Ascending aorta (tissue), 2 donors: ENCODE results near the gene OSMR. TPM values are rescaled to one million over a fixed set of nuclear protein-coding genes. Genes with fewer than 3 reads are reported as not detected.

Source experiments
- DNase-seq, 2 donors: peaks; one replicate each; pipeline ENCODE4 v3.0.0-alpha.2; 2019; ENCODE audit warnings: low spot score in 2 of 2
- H3K27ac ChIP-seq, 2 donors: fragments of 200-600 bp; sonication (generic); one replicate each; pipeline ENCODE4 v1.5.1; 2016 to 2017; ENCODE audit warnings: mild to moderate bottlenecking in 1 of 2
- H3K27me3 ChIP-seq: fragments of 200-600 bp; sonication (generic); one replicate; pipeline ENCODE4 v1.5.1; 2017
- H3K36me3 ChIP-seq, 2 donors: fragments of 200-600 bp; sonication (generic); one replicate each; pipeline ENCODE4 v1.5.1; 2016
- H3K4me1 ChIP-seq, 2 donors: fragments of 200-600 bp; sonication (generic); one replicate each; pipeline ENCODE4 v1.5.1; 2016 to 2017; ENCODE audit warnings: mild to moderate bottlenecking in 1 of 2
- H3K4me3 ChIP-seq, 2 donors: fragments of 200-600 bp; sonication (generic); one replicate each; pipeline ENCODE4 v1.5.1; 2016 to 2017; ENCODE audit warnings: mild to moderate bottlenecking in 1 of 2
- H3K9me3 ChIP-seq, 2 donors: fragments of 200-600 bp; sonication (generic); one replicate each; pipeline ENCODE4 v1.5.1; 2016
- CTCF ChIP-seq, 3 experiments: fragments of 200-600 bp in 2 of 3; fragments of 450-650 bp in 1 of 3; sonication (generic) in 2 of 3; IDR thresholded peaks; one replicate each; pipeline ENCODE4 v1.5.1; 2016 to 2019; ENCODE audit warnings: antibody characterized with exemption in 3 of 3, mild to moderate bottlenecking in 1 of 3, moderate library complexity in 1 of 3
- intact Hi-C: fragments of 100-400 bp; cut with DNase I; formaldehyde crosslinking; loops from one replicate; pipeline ENCODE4 v1.15.1; 2023
- total RNA-seq: library from RNA; depleted of rRNA; stranded (reverse); fragments of >200 nt; gene quantifications from one replicate; pipeline ENCODE4 v1.1.0, GENCODE V29; 2016

Gene OSMR
- total RNA-seq, 1 donor from 2014 or later: 52.4 TPM

GRCh38 chr5:38874948-38875456, 29.2 kb downstream of the OSMR start:
- Histone ChIP-seq H3K4me1 (peaks cover 4 to 10% of the 10 kb centered on the region in 2 donors), H3K27me3 (no peaks in the 10 kb centered on the region), H3K27ac (no peak overlapping the region), H3K4me3 (no peak overlapping the region), H3K9me3 (no peaks in the 10 kb centered on the region), H3K36me3 (peaks cover 33 to 51% of the 10 kb centered on the region in 2 donors)
- intact Hi-C loops: no loop called here
- no peak for TF ChIP-seq CTCF (IDR thresholded peaks at IDR 0.05)
- DNase-seq: no peak

GRCh38 chr5:38878391-38879077, 32.7 kb downstream of the OSMR start:
- Histone ChIP-seq H3K36me3 (peaks cover 47 to 77% of the 10 kb centered on the region in 2 donors), H3K4me1 (no peaks in the 10 kb centered on the region), H3K27me3 (no peaks in the 10 kb centered on the region), H3K9me3 (no peaks in the 10 kb centered on the region), H3K4me3 (no peak overlapping the region), H3K27ac (no peak overlapping the region)
- intact Hi-C loops: no loop called here
- no peak for TF ChIP-seq CTCF (IDR thresholded peaks at IDR 0.05)
- no peak for DNase-seq

GRCh38 chr5:38879078-38879460, 33.3 kb downstream of the OSMR start:
- H3K27ac ChIP-seq: no peak overlapping the region
- no peaks in the 10 kb centered on the region for H3K9me3 ChIP-seq
- no peak for TF ChIP-seq CTCF (IDR thresholded peaks at IDR 0.05)
- H3K4me3 ChIP-seq: no peak overlapping the region
- no peak for DNase-seq
- intact Hi-C loops: no loop called here
- no peaks in the 10 kb centered on the region for H3K27me3 ChIP-seq
- H3K36me3 ChIP-seq: peaks cover 46 to 78% of the 10 kb centered on the region in 2 donors
- no peaks in the 10 kb centered on the region for H3K4me1 ChIP-seq

GRCh38 chr5:38883842-38884241, 38.0 kb downstream of the OSMR start:
- Histone ChIP-seq H3K4me3 (no peak overlapping the region), H3K4me1 (no peaks in the 10 kb centered on the region), H3K27me3 (no peaks in the 10 kb centered on the region), H3K36me3 (peaks cover 49 to 84% of the 10 kb centered on the region in 2 donors), H3K27ac (no peak overlapping the region), H3K9me3 (no peaks in the 10 kb centered on the region)
- DNase-seq: no peak
- intact Hi-C loops: no loop called here
- TF ChIP-seq CTCF (IDR thresholded peaks at IDR 0.05): no peak

- Histone ChIP-seq H3K4me3 (no peak overlapping the region), H3K27me3 (no peaks in the 10 kb centered on the region), H3K4me1 (no peaks in the 10 kb centered on the region), H3K27ac (no peak overlapping the region), H3K9me3 (no peaks in the 10 kb centered on the region), H3K36me3 (peaks cover 44 to 71% of the 10 kb centered on the region in 2 donors)
- DNase-seq: no peak
- no peak for TF ChIP-seq CTCF (IDR thresholded peaks at IDR 0.05)
- intact Hi-C loops: no loop called here
Observed at GRCh38 chr5:38885208-38885607, 39.4 kb downstream of the OSMR start.
